CD4-positive, alpha-beta T cell (primary cell): ENCODE measurements around the gene IFNAR2. TPM values are rescaled to one million over a fixed set of nuclear protein-coding genes. Genes with fewer than 3 reads are reported as not detected.

Experiments used
- ATAC-seq: fragments of 200-7000 bp; cut with Tn5 transposase; one replicate; pipeline ENCODE4 v1.10.0; 2022; ENCODE audit warnings: mild to moderate bottlenecking; ENCODE audit not compliant: poor library complexity
- CTCF ChIA-PET: fragments of 350-600 bp; sonication (Branson Sonifier 250); formaldehyde crosslinking; loops from one replicate; lab custom pipeline; 2021; ENCODE audit warnings: antibody characterized with exemption, inconsistent platforms; lab: Charles Lee
- POLR2A ChIA-PET: fragments of 350-600 bp; sonication (Branson Sonifier 250); formaldehyde crosslinking; loops from one replicate; lab custom pipeline; 2021; ENCODE audit warnings: antibody characterized with exemption, inconsistent platforms; lab: Charles Lee
- DNase-seq, 14 experiments: peaks; one replicate each; pipeline ENCODE4 v3.0.0-alpha.2; 2013 to 2020; ENCODE audit warnings: mixed read lengths in 2 of 14
- H3K27ac ChIP-seq, 2 donors: one replicate each; pipeline versions ENCODE4 v1.5.1 to v1.7.0; 2013; ENCODE audit warnings: low read length in 2 of 2, low read depth in 1 of 2, mild to moderate bottlenecking in 1 of 2
- H3K27me3 ChIP-seq, 2 experiments: 1 replicate in 1 of 2; 2 replicates in 1 of 2; pipeline versions ENCODE4 v1.6.1 to v1.7.0; 2013; ENCODE audit warnings: low read length in 2 of 2, control low read depth in 1 of 2, mild to moderate bottlenecking in 1 of 2, moderate library complexity in 1 of 2; ENCODE audit not compliant: insufficient read depth in 2 of 2, control insufficient read depth in 1 of 2
- H3K36me3 ChIP-seq: one replicate; pipeline ENCODE4 v1.6.1; 2013; ENCODE audit warnings: low read length, control low read depth; ENCODE audit not compliant: insufficient read depth
- H3K4me1 ChIP-seq: one replicate; pipeline ENCODE4 v1.6.1; 2013; ENCODE audit warnings: low read length, control low read depth; ENCODE audit not compliant: insufficient read depth
- H3K4me3 ChIP-seq: one replicate; pipeline ENCODE4 v1.5.1; 2013; ENCODE audit warnings: mild to moderate bottlenecking, low read length, moderate library complexity
- H3K9me3 ChIP-seq, 2 experiments: 1 replicate in 1 of 2; 2 replicates in 1 of 2; pipeline versions ENCODE4 v1.6.1 to v1.7.0; 2013; ENCODE audit warnings: low read length in 2 of 2, mild to moderate bottlenecking in 2 of 2, control low read depth in 1 of 2, moderate library complexity in 1 of 2; ENCODE audit not compliant: control insufficient read depth in 1 of 2, insufficient read depth in 1 of 2
- H3K27ac Mint-ChIP-seq: one replicate; pipeline ENCODE4 v1.8.0; 2020; ENCODE audit warnings: mixed read lengths
- H3K27me3 Mint-ChIP-seq: one replicate; pipeline ENCODE4 v1.8.0; 2021; ENCODE audit warnings: mixed read lengths
- H3K36me3 Mint-ChIP-seq: one replicate; pipeline ENCODE4 v1.8.0; 2021; ENCODE audit warnings: low read depth, mixed read lengths
- H3K4me1 Mint-ChIP-seq: one replicate; pipeline ENCODE4 v1.8.0; 2021; ENCODE audit warnings: low read depth, mixed read lengths
- H3K4me3 Mint-ChIP-seq: one replicate; pipeline ENCODE4 v1.8.0; 2020; ENCODE audit warnings: mild to moderate bottlenecking, mixed read lengths
- H3K9me3 Mint-ChIP-seq: one replicate; pipeline ENCODE4 v1.8.0; 2020; ENCODE audit warnings: mixed read lengths
- intact Hi-C, 2 experiments: fragments of 100-400 bp; cut with DNase I in 1 of 2; cut with micrococcal nuclease in 1 of 2; formaldehyde crosslinking; loops; one replicate each; pipeline versions ENCODE4 v1.15.1 to v1.9.0; 2023 to 2025; cut with DNase I, micrococcal nuclease
- total RNA-seq, 174 experiments: library from RNA in 2 of 174; stranded (reverse) in 2 of 174; gene quantifications; one replicate each; pipeline ENCODE4 v1.2.3 and lab custom pipeline; 2021 to 2026
- TF ChIP-seq, protein P1 (sequence below): fragments of 200-600 bp; IDR thresholded peaks from one replicate; pipeline ENCODE4 v1.8.0; 2022; ENCODE audit warnings: antibody characterized with exemption, mild to moderate bottlenecking

Gene IFNAR2
- total RNA-seq, 2 experiments from 2014 or later = 26.6 to 28.2 TPM

GRCh38 chr21:33189237-33189636, 40.5 kb upstream of the IFNAR2 start:
- peaks cover 20% of the 10 kb centered on the region for H3K4me1 ChIP-seq
- no peak for DNase-seq
- Mint-ChIP-seq H3K27ac (peak overlapping the region; percentile 85), H3K36me3 (no peaks in the 10 kb centered on the region), H3K9me3 (no peaks in the 10 kb centered on the region), H3K27me3 (no peaks in the 10 kb centered on the region), H3K4me3 (no peak overlapping the region), H3K4me1 (peaks cover 57% of the 10 kb centered on the region)
- CTCF ChIA-PET = no interaction called here
- no peak overlapping the region for H3K4me3 ChIP-seq
- intact Hi-C loops = no loop called here
- H3K36me3 ChIP-seq = no peaks in the 10 kb centered on the region
- H3K9me3 ChIP-seq = peaks cover 0 to 5% of the 10 kb centered on the region in 2 experiments
- no peak for ATAC-seq
- no peak overlapping the region for H3K27ac ChIP-seq
- no peaks in the 10 kb centered on the region for H3K27me3 ChIP-seq
- POLR2A ChIA-PET = interaction anchor here (0.6 kb wide), 1 partner anchor 793 kb away, joined by 3 read pairs; no protein-coding TSS in a partner anchor
- TF ChIP-seq, protein P1, sequence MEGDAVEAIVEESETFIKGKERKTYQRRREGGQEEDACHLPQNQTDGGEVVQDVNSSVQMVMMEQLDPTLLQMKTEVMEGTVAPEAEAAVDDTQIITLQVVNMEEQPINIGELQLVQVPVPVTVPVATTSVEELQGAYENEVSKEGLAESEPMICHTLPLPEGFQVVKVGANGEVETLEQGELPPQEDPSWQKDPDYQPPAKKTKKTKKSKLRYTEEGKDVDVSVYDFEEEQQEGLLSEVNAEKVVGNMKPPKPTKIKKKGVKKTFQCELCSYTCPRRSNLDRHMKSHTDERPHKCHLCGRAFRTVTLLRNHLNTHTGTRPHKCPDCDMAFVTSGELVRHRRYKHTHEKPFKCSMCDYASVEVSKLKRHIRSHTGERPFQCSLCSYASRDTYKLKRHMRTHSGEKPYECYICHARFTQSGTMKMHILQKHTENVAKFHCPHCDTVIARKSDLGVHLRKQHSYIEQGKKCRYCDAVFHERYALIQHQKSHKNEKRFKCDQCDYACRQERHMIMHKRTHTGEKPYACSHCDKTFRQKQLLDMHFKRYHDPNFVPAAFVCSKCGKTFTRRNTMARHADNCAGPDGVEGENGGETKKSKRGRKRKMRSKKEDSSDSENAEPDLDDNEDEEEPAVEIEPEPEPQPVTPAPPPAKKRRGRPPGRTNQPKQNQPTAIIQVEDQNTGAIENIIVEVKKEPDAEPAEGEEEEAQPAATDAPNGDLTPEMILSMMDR = no peak

DNA sequence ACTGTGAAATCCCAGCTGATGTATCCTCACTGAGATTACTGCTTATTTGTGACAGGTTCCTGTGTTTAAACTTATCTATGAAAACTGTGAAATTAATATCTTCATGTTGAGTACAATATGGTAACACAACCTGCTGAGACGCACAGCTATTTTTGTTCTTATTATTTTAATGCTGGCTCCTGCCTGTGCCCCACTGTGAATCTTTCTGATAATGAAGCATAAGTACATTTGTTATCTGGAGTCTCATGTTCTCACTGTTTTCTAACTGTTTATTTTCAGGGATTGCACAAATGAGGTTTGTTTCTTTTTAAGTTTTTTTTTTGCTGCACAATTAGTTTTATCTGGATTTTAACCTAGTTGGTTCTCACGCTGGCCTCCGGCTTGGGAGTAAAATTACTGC, 39.9 kb upstream of the IFNAR2 start:
- ChIA-PET CTCF (no interaction called here), POLR2A (interaction anchor here (0.6 kb wide), 1 partner anchor 794 kb away, joined by 3 read pairs; no protein-coding TSS in a partner anchor)
- H3K27ac Mint-ChIP-seq = peak overlapping the region; percentile 85
- H3K36me3 Mint-ChIP-seq = no peaks in the 10 kb centered on the region
- Histone ChIP-seq H3K36me3 (no peaks in the 10 kb centered on the region), H3K4me1 (peaks cover 20% of the 10 kb centered on the region), H3K4me3 (no peak overlapping the region), H3K27ac (no peak overlapping the region), H3K9me3 (peaks cover 0 to 5% of the 10 kb centered on the region in 2 experiments), H3K27me3 (no peaks in the 10 kb centered on the region)
- H3K4me3 Mint-ChIP-seq = peak overlapping the region; percentile 30
- TF ChIP-seq, protein P1 = no peak
- H3K9me3 Mint-ChIP-seq = no peaks in the 10 kb centered on the region
- DNase-seq (no peak), ATAC-seq (no peak)
- no peaks in the 10 kb centered on the region for H3K27me3 Mint-ChIP-seq
- peaks cover 53% of the 10 kb centered on the region for H3K4me1 Mint-ChIP-seq
- intact Hi-C loops = loop anchor here (10.0 kb wide), 2 partner anchors 55 to 535 kb away; no protein-coding TSS in a partner anchor

DNA sequence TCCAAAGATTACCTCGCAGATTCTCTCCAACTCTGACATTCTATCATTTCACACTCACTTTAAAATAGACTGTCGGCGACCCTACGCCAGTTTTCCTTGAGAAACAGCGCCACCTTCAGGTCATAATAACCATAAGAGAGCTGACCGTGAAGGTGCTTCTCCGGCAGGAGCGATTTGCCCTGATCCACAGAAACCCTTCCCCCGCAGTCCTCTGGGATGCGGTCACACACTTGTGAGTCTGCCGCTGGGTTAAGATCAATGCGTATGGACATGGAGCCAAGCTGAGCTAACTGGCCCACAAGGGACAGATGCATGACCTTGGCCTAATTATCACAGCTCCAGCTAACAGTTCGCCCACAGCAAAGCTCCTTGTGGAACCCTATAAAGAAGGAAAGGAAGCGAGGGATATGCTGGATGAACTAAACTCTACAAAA, 32.8 kb upstream of the IFNAR2 start:
- ATAC-seq (peak; percentile 28), DNase-seq (peak in 13 of 14 experiments; percentile 26 to 85 (median 54))
- Histone ChIP-seq H3K36me3 (no peaks in the 10 kb centered on the region), H3K27me3 (no peaks in the 10 kb centered on the region), H3K4me3 (no peak overlapping the region), H3K27ac (no peak overlapping the region), H3K4me1 (peaks cover 16% of the 10 kb centered on the region), H3K9me3 (no peaks in the 10 kb centered on the region)
- no peaks in the 10 kb centered on the region for H3K27me3 Mint-ChIP-seq
- POLR2A ChIA-PET = interaction anchor here (1.0 to 3.2 kb wide), 7 partner anchors 11 to 364 kb away, joined by 3 to 15 read pairs (median 5); no protein-coding TSS in a partner anchor
- TF ChIP-seq, protein P1 = peak; percentile 89
- H3K27ac Mint-ChIP-seq = no peak overlapping the region
- no peak overlapping the region for H3K4me3 Mint-ChIP-seq
- no peaks in the 10 kb centered on the region for H3K9me3 Mint-ChIP-seq
- no peaks in the 10 kb centered on the region for H3K36me3 Mint-ChIP-seq
- intact Hi-C loops = loop anchor here (1.0 to 10.0 kb wide), 12 partner anchors 48 to 542 kb away; no protein-coding TSS in a partner anchor
- H3K4me1 Mint-ChIP-seq = peaks cover 36% of the 10 kb centered on the region
- CTCF ChIA-PET = interaction anchor here (0.5 to 2.3 kb wide), 21 partner anchors 10 to 469 kb away, joined by 3 to 18 read pairs (median 3); partner anchors contain the start of genes IFNAR1, PAXBP1 and SYNJ1
